GM19395 (cell line): ENCODE measurements around the gene CNTNAP2.

Source experiments
- ATAC-seq: cut with Tn5 transposase; IDR thresholded peaks from one replicate; pipeline ENCODE4 v1.9.1; 2021; ENCODE audit warnings: mild to moderate bottlenecking, moderate library complexity; ENCODE audit not compliant: unreplicated experiment

CNTNAP2 gene

DNA sequence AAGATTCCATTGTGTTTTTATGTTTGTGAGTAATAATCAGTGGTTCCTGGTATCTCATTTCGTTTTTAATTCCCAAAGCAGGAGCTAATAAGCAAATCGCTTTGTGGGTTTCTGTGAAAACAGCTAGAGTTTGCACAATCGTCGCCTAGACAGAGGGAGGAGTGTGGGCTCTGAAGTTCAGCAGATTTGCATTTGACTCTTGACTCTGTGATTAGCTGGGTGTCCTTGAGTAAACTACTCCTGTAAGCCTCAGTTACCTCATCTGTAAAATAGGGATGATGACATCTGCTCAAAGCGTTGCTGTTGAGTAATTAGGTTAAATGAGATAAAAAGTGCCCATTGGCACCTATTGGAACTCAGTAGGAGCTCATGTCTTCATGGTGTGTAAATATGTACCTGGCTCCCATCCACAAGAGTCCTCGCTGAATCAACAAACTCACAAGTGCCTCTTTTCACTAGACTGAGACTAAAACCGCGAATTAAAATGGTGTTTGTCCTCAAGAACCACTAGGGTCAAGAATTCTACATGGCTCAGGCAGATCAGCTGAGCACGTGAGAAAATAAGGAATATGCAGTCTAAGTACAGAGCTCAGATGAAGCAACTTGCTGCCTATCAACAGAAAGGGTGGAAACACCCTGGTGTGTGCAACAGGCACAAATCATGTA lies 2088.2 kb downstream of the CNTNAP2 start:
- ATAC-seq, result no peak

DNA sequence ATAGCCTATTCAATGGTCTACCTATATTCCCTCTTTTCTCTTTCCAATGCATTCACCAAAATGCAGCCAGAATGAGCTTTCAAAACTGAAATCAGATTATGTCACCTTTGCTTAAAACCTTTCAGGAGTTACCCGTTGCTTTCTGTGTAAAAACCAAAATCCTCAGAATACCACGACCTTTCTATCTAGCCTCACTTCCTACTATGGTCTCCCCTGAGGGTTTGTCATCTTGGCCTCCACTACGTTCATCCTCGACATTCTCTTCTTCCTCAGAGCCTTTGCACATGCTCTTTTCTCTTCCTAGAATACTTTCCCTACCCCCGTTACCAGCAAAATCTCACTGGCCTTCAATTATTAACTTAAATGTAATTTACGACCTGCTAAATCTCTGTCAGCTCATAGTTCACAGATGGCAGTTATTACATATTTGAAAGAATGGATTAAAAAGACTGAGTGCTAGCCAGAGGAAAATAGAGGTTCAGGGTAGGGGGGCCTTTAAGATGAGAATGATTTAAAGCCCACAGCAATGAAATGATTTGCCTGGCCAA lies 2093.1 kb downstream of the CNTNAP2 start:
- no peak for ATAC-seq

DNA sequence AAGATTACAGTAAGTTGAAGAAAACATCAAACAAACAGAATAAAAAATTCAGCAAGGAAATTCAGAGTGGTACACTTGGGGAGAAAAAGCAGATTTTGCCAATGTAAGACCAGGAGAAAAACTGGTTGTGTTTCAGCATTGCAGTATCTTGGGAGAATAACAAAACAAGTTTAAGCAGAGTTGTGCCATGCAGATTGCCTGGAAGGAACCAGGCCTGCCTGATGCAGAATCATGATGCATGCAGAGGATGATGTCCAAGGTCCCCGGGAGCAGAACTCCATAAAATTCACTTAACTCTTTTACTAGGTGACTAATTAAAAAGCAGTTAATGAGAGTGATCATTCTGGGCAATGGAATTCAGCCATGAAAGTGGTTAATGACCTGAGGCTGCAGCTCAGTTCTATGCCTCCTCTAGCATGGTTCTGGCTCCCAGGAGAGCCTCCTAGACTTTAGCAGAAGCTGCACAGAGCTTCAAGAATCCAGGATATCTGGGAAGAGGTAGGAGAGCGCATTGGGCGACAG lies 2094.3 kb downstream of the CNTNAP2 start:
- ATAC-seq, result no peak

DNA sequence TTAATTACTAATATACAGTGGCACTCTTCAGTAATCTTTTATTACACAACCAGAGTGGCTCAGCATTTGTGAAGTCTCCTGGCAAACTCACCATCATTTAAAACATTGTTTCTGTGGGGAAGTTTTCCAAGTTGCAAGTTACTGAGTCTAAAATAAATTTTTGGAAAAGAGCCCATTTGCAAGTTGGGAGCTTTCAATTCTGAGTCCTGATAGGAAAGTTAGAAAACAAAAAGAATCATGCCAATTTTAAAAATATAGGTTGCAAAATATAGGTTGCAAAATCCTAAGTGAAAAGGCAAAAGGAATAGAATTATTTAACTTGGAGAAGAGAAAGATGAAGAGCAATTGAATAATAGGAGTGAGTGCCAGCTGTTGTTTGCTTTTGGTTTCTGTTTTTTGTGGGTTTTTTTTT lies 2095.1 kb downstream of the CNTNAP2 start:
- no peak for ATAC-seq

DNA sequence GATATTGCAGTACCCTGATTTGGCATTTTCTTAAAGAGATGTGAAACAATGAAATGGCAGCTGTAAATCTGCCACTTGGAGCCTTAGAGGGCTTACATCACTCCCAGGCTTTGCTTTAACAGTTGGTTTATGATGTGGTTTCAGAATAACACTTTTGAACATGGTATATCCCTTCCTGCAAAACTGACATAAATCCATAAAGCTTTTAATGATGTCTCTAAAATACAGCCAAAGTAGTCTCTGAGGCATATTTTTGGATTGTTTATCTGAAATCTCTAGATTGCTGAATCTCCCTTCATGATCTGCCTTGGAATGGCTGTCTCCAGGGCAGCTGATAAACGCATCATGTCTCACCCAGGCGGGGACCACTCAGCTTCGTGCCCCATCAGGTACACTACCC lies 2096.1 kb downstream of the CNTNAP2 start:
- no peak for ATAC-seq

DNA sequence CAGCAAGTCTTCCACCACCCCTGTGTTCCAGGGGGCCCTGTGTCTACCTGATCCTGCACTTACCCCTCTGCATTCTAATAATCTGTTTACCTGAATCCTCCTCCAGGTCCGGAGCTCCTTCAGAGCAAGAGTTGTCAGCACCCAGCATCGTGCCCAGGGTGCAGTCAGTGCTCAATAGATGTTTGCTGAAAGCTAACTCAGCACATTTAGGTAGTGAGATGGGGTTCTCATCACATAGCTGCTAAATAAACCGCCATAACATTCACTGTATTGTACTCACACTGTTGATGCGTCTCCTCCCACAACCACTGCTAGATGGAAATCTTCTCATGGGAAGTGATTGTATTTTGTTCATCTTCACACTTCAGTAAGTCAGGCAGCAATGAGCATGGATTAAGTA lies 2097.5 kb downstream of the CNTNAP2 start:
- no peak for ATAC-seq

DNA sequence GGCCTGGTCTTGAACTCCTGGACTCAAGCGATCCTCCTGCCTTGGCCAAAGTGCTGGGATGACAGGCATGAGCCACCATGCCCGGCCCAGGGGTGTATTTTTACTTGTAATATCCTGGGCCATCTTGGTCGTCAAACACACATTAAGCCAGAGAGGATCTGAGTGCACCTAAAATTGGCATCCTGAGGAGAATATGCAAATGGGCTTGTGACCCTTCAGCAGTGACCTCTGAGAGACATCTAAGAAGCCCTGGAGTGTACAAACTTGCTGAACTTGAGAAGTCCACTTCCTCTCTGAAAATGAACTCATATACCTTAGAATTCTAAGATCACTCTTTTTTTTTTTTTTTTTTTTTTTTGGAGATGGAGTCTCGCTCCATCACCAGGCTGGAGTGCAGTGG lies 2102.0 kb downstream of the CNTNAP2 start:
- ATAC-seq, result no peak

DNA sequence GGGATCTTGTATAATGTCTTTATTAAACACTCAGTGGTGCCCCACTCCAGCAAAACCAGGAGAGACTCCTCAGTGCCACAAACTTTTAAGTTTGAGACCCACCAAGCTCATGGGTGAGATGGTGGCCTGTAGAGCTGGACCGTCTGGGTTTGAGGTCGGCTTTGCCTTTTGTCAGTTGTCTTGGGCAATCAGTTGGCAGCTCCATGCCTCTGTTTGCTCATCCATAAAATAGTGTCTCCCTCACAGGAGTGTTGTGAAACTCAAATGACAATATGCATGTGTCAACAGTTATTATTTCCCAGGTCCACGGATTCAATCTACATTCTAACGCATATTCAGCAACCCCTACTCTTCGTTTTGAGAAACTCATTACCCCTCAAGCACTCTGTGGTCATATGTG lies 2106.1 kb downstream of the CNTNAP2 start:
- no peak for ATAC-seq

DNA sequence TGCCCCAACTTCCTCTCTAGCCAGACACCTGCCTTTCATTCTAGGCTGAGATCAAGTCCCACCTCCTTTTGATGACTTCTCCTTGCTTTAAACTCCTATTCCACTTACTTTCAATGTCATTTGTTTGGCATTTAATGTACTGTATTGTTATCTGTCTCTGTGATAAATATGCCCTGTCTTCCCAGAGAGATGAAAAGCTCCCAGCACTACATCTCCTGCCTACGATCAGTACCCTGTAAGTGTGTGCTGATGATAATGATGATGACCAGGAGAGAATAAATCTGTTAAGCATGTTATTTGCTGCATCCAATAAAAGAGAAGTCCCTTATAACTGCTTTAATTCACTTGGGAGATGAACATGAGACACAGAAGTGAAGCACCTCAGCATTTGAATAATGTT lies 2106.6 kb downstream of the CNTNAP2 start:
- no peak for ATAC-seq

DNA sequence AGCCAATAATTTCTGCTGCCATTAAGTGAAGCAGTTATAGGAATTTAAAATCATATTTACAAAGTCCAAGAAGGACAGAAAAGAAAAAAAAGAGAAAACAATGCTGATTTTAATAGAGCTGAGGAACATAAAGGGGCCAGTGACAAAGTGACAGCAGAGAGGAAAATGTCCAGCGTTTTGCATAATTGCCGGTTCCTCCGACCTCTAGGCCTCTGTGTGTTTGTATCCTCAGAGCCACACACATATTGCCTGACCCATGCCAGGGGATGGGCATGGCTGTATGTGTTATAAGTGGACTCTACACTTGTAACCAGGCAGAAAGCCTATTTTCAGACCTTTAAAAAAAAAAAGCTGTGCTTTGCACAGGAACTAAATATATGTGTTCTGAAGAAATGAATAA lies 2107.1 kb downstream of the CNTNAP2 start:
- no peak for ATAC-seq

DNA sequence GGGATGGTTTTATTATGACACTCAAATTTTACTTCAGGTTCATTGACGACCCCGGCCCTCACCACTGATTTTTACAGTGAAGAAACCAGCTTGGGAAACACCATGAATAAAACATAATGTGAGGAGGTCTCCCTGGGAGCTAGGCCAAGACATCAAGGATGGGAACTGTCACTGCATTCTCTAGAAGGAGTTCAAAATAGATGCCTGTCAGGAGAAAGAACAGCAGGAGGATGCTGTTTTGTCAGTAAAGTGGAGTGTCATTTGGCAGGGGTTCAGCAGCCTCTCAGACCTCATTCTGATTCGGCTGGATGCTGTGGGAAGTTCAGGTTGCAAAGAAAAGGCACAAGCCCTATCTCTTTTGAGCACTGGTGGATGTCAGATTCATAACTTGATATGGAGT lies 2113.7 kb downstream of the CNTNAP2 start:
- no peak for ATAC-seq

DNA sequence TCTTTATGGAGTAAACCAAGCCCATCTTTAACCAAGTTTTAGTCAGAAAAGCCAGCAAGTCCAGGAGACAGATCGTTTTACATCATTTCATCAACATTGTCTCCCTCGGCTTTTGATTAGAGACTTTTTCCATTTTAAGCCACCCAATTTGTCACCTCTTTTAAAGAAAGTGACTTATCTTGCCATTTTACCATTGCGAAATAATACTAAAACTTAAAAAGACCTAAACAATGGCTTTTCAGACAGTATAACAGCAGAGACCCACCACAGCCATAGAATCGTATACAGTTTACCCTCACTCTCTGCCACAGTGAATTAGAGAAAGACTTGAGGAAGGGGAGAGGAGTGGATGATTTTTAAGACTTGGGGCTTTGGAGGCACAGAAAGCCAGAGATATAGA lies 2114.3 kb downstream of the CNTNAP2 start:
- no peak for ATAC-seq

DNA sequence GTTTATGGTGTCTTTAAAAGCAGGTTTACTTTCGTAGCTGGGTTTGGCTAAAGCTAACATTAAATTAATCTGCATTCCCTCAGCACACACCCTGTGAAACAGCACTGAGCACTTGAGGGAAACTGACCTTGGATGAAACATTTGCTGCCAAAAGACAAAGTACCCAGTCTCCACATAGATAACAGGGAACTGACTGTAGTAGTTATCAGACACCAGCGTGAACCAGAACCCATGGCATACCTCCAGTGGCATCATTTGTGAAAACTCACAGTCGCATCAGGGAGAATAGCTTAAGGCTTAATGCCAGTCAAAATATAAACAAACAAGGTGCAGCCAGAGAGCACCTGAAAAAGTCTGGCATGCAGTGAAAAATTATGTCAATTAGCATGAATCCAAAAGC lies 2116.2 kb downstream of the CNTNAP2 start:
- ATAC-seq, result no peak

DNA sequence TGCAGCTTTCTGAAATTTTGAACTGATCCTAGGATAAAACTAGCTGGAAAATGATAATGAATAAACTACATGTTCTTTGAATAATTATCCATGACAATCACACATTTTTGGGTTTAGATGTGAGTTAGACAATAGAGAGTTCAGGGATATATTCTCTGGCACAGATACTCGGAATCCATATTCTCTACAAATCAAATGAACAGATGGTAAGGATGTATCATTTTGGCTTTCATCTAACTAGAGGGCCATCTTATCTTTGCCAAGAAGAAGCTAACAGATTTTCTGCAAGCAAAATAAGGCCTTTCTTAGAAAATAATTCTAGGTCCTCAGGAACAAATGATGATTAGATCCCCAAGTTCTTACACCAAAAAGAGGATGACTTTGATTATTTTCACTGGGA lies 2118.1 kb downstream of the CNTNAP2 start:
- no peak for ATAC-seq

DNA sequence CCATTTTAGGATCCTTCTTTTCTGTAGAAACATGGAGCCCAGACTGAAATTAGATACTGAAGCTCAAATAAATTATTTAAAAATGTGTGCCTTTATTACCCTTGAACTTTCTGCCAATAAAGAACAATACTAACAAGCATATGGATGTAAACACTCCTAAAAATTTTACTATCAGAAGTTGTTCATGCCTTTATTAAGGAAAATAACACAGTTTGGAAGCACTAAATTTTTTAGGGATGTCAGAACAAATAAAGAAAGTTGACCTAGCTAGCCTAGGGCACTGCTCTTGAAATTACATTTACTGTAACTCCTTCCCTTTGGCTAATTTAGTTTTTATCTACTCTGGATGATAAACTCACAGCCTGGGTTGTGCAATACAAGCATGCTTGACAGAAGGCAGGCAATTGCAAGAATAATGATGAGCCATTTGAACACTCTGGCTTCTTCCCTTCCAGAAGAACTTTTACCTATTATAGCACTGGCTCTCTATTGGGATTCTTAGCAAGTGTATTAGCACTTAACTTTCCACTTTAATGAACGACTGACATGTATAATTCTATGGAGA lies 2122.2 kb downstream of the CNTNAP2 start:
- no peak for ATAC-seq

DNA sequence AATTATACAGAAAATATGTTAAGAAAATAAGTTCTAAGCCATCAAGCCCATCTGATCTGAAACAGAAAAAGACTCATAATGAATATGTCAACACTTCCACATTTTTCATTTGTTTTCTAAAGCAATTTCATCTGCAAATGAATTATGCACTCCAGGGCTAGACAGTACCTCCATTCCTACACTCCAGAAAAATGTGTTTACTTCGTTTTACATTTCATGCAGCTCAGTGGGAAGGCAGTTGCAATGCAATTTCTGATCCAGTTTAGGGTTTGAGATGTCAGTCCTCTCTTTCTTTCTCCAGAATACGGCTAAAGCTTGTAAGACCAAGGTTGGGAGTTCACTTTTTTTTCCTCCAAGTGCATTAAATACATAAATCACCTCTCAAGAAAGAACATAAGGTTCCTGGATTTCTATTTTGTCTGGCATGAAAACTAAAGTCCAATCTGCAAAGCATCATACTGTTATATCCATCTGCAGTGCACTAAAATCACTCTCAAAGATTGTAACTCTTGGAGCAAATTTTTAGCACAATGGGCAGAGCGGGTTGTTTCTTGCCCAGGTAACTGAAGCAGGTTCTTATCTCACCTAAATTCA lies 2125.2 kb downstream of the CNTNAP2 start:
- ATAC-seq, result peak; percentile 13

DNA sequence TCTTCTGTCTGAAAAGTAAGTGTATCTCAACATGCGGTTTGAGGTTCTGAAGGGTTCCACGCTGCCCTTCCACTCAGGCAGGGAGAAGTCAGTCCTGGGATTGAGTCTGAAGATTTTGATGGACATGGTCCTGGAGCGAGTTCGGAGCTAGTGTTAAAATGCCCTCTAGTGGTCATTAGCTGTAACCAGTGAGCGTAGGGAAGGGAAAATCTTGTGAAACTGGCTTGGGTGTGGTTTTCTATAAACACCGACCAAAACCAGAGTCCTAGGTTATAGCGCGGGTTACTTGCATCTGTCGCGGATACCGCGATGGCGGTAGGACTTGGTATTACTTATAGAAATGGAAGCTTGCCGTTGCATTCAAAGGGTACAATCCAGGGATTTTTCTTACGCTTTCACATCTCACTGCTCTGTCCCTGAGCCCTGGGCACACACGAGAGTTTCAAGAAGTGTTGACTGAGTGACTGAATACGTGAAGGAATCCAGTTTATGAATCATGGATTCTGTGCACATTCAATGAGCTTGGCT lies 2125.8 kb downstream of the CNTNAP2 start:
- peak; percentile 98 for ATAC-seq

DNA sequence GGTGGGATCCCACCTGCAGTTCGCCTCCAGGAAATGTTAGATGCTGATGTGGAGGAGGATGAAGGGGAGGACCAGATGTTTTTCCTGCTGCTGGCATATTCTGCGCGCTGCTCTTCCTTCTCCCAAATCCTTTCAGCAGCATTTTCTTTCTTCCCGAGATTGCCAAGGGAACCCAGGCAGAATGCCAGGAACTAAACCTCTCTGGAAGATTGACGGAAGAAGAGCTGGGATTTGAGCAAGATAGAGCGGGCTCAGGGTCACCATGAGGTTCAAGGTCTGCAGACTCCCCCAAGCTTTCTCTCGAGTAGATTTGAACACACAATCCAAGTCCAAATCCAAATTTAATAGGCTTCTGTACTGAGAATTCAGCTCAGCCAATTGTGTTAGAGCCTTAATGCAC lies 2128.8 kb downstream of the CNTNAP2 start:
- ATAC-seq, result no peak

DNA sequence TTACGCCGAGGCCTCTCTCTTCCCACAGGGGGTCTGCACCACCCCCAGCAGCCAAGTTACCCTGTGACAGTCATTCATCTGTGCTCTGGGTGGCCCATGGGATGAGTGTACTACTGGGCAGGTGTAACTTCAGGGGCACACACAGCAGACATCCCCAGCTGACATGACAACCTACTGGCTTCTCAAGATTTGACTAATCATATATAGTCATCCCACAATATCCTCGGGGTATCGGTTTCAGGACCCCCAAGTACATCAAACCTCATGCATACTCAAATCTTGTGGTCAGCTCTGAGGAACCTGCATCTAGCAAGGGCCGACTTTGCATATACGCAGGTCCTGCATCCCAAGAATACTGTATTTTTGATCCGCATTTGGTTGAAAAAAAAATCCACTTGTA lies 2137.0 kb downstream of the CNTNAP2 start:
- peak; percentile 87 for ATAC-seq

DNA sequence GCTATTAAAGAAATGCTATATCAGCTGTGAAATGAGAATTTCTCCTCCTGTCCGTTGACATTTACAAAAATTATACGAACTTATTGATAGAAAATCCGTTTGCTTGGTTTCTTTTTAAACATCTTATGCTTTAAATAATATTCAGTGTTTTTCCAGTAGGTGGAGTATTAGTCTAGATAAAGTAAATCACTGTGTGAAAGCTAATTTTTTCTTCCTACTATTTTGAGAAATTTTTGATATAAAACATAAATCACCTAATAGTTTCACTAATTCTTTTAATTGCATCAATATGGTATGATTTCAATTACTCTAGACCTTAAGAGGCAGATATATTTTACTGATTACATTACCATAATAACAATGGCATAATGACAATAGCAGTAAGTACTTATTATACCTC lies 2138.7 kb downstream of the CNTNAP2 start:
- no peak for ATAC-seq

DNA sequence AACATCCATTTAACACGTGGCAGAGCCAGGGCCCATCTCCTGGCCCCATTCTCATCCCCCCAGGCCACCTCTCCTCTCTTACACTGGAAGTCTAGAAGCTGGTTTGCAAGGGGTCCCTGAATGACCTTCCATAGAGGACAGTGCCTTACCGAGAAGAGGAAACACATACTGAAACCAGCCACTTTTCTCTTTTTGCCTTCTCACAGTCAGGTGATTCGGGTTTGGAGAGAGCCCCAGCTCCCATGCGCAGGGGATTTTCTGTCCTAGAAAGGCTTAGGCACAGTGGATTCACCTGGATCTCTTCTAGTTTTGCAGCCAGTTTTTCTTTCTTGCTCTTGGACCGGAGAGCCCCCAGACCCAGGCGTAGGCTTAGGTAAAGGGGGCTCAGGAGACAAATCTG lies 2139.8 kb downstream of the CNTNAP2 start:
- ATAC-seq, result no peak

DNA sequence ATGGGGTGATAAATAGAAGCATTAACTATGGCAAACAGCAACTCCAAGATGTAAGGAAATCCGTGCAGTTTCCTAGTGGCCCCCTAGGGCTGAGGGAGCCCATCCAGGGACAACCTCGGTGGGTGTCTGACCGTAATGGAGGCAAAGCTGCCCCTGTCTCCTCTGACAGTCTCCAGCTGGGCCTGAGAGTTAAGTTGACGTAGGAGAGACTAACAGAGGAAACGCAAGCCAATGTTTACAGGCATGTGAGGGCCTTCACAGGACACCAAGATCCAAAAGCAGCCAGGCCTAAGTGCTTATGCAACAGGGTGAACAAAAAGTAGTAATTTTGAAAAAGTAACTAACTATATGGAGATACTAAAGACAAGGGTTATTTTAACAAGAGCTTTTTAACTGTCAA lies 2144.0 kb downstream of the CNTNAP2 start:
- ATAC-seq, result no peak
